Heart left ventricle (tissue), 13 donors: Measurements from ENCODE around the gene SEMA6D.

Experiments
- POLR2A ChIP-seq, 2 donors: fragments of 450-650 bp; IDR thresholded peaks; one replicate each; pipeline ENCODE4 v1.6.1; 2017; ENCODE audit warnings: antibody characterized with exemption in 2 of 2, mild to moderate bottlenecking in 2 of 2, moderate library complexity in 2 of 2
- TF ChIP-seq, protein P1 (sequence below), 12 donors: fragments of 200-600 bp; sonication (generic) in 4 of 12; IDR thresholded peaks; one replicate each; pipeline versions ENCODE4 v1.5.0 to v1.8.0; 2018 to 2022; ENCODE audit warnings: antibody characterized with exemption in 12 of 12, mild to moderate bottlenecking in 5 of 12
- donor health status: ischemic (EF 13 %, LVEDD 7.1; RV severe dilation, severe dysfunction).
- donor health status: DM: no; HTN: yes; CAD: no.
- donor health status: DM: no; HTN: no; CAD: no.
- donor health status: ischemic (EF 25% LVEDD 6.9; RV normal size, moderate dysfunction).
- donor health status: ischemic (EF 25% LVEDD 5.7; RV mildly dilated, moderate dysfunction).
- donor health status: ischemic (EF 35%, LVEDD 5.7; RV mildly dilated, moderate dysfunction).
- donor health status: nonischemic (EF 11% LVEDD 7.7; RV severe dilation, severe dysfunction).
- donor health status: DM: yes; HTN: yes; CAD: no.
- donor health status: PGD.
- donor health status: ischemic (EF 29% LVEDD 5.4; RV normal size, mild dysfunction).
- donor health status: nonischemic (EF 23%, LVEDD 6.1; RV moderate dilation, normal function).

DNA sequence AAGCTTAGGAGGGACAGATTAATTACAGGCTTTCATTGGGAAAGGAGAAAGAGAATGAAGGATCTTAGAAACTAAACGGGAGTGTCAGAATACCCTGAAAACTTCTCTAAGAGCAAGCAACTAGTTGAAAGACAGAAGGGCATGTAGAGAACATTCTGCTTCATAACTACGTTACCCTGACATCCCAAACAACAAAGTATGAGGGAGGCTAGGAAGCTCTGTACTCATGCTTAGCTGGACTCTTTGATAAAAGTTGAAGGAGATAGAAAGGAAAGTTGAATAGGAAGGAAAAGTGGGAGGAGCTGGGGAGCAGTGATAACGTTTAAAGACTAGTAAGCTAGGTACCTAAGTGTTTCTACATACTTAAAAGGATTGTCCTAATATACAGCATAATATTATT lies 64.2 kb downstream of the SEMA6D start:
- no peak for TF ChIP-seq POLR2A (IDR thresholded peaks at IDR 0.05)
- TF ChIP-seq, protein P1, sequence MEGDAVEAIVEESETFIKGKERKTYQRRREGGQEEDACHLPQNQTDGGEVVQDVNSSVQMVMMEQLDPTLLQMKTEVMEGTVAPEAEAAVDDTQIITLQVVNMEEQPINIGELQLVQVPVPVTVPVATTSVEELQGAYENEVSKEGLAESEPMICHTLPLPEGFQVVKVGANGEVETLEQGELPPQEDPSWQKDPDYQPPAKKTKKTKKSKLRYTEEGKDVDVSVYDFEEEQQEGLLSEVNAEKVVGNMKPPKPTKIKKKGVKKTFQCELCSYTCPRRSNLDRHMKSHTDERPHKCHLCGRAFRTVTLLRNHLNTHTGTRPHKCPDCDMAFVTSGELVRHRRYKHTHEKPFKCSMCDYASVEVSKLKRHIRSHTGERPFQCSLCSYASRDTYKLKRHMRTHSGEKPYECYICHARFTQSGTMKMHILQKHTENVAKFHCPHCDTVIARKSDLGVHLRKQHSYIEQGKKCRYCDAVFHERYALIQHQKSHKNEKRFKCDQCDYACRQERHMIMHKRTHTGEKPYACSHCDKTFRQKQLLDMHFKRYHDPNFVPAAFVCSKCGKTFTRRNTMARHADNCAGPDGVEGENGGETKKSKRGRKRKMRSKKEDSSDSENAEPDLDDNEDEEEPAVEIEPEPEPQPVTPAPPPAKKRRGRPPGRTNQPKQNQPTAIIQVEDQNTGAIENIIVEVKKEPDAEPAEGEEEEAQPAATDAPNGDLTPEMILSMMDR (IDR thresholded peaks at IDR 0.05) = no peak
